Measurements from ENCODE around the gene APOBEC3C.
"Not testable (repeated sequence)": the region's sequence is repeated elsewhere in the genome, so short reads cannot be mapped to it uniquely, and the experiment has no call there.

Gene APOBEC3C

DNA sequence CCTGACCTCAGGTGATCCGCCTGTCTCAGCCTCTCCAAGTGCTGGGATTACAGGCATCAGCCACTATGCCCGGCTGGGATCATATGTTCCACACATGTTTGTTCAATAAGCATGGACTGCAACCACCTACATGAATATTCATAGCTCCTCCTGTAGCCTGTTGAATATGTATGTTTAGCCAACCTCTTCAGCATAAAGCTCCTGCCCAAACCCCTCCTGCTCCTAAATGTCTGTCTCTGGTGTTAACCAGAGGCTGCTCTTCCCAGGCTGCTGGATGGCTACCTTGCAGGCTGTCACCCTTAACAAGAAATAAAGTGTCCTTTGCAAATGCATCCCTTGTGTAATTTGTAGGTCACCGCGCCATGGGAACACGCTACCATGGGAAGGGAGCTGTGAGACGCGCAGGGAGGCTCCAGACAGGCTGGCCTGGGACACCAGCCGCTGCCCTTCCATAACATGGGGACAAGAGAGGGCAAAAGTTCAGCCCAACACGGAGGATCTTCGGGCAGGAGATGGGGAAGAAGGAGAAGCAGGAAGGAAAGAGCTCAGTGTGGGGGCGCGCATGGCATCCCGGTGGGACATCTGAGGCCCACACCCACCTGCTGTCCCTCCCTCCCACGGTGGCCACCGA lies 6.1 kb downstream of the APOBEC3C start:
- not testable (repeated sequence) for DNase-seq (ENCODE audit: low spot score)

DNA sequence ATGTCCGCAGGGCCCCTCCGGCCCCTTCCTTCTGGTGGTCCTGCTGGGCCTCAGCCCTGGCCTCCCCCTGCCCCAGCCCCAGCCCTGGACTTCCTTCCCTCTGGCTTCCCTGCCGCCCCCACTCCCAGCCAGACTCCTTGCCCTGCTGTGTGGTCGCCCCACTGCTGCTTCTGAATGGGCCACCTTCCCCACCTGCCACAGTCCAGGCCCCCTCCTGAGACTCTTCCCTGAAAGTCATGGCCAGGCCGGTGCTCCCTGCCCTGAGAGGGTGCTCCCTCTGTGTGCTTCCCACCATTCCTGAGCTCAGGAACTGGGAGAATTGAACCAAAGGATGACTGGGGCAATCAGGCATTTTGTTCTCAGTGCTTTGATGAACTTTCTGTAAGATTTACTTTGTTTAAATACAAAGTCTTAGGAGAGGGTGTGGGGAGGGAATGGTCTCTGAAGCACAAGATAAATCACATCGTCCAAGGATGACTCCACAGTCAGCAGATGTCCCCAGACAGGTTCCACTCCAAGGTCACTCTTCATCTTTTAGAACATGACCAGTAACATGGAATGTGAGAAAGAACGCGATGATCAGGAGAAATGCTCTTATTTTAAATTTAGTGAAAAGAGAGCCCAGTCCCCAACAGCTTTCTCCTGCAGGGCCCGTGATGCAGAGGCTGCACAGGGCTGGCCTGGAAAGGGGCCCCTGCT lies 7.6 kb downstream of the APOBEC3C start:
- no peak for DNase-seq (ENCODE audit: low spot score)

DNA sequence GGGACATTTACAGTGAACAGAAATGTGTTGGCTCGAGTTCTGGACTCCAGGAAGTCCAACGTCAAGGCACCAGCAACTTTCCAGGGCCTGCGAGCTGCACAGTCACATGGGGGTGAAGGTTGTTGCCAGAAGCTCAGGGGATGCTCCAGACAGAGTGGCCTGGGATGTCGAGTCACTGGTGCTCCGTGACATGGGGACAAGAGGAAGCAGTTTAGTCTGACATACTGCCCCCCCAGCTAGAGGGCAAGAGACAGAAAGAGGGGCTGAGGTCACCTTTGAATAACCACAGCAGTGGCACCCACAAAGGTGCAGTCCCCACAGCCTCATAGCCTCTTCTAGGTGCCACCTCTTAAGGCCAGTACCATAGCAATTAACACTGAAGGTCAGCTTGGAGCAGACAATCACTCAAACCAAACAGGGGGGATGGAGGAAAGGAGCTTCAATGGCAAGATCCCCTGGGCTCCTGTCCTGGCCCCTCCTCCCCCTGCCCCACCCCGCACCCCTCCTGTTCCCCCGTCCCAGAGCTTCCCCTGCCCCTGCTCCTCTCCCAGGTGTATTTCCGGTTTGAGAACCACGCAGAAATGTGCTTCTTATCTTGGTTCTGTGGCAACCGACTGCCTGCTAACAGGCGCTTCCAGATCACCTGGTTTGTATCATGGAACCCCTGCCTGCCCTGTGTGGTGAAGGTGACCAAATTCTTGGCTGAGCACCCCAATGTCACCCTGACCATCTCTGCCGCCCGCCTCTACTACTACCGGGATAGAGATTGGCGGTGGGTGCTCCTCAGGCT lies 10.7 kb downstream of the APOBEC3C start:
- DNase-seq (ENCODE audit: low spot score) = no peak

- no peak for DNase-seq (ENCODE audit: low spot score)
Observed at GRCh38 chr22:39026509-39027150, 12.6 kb downstream of the APOBEC3C start.

DNA sequence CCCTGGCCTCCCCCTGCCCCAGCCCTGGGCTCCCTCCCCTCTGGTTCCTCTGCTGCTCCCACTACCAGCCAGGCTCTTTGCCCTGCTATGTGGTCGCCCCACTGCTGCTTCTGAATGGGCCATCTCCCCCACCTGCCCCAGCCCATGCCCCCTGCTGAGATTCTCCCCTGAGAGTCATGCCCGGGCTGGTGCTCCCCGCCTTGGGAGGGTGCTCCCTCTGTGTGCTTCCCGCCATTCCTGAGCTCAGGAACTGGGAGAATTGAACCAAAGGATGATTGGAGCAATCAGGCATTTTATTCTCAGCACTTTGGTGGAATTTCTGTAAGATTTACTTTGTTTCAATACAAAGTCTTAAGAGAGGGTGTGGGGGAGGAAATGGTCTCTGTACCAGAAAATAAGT lies 13.7 kb downstream of the APOBEC3C start:
- no peak for DNase-seq (ENCODE audit: low spot score)

DNA sequence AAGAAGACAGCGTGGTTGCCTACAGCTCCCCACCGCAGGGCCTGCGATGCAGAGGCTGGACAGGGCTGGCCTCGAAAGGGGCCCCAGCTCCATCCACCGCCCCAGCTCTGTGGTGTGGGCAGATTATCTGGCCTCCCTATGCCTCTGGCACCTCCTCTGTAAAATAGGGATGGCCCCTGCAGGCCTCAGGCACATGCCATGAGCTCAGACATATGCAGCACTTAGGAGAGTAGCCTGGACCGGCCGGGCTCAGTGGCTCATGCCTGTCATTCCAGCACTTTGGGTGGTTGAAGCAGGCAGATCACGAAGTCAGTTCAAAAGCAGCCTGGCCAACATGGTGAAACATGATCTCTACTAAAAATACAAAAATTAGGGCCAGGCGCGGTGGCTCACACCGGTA lies 14.2 kb downstream of the APOBEC3C start:
- no peak for DNase-seq (ENCODE audit: low spot score)

DNA sequence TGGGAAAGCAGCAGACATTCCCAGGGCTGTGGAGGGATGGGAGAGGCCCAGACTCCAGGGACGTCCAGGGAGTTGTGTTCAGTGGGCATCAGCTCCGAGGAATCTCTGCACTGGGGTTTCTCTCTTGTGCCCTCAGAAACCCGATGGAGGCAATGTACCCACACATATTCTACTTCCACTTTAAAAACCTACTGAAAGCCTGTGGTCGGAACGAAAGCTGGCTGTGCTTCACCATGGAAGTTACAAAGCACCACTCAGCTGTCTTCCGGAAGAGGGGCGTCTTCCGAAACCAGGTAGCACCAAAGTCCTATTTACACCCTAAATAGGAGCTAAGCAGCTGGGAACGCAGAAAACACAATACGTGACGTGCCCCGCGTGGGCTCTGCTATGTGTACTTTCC lies 15.2 kb downstream of the APOBEC3C start:
- no peak for DNase-seq (ENCODE audit: low spot score)

GRCh38 chr22:39030705-39031104 lies 16.6 kb downstream of the APOBEC3C start:
- DNase-seq (ENCODE audit: low spot score) = no peak

GRCh38 chr22:39031434-39032295 lies 17.6 kb downstream of the APOBEC3C start:
- not testable (repeated sequence) for DNase-seq (ENCODE audit: low spot score)

GRCh38 chr22:39037071-39037470 lies 23.0 kb downstream of the APOBEC3C start:
- DNase-seq (ENCODE audit: low spot score) = not testable (repeated sequence)

GRCh38 chr22:39039306-39040126 lies 25.5 kb downstream of the APOBEC3C start:
- no peak for DNase-seq (ENCODE audit: low spot score)

DNA sequence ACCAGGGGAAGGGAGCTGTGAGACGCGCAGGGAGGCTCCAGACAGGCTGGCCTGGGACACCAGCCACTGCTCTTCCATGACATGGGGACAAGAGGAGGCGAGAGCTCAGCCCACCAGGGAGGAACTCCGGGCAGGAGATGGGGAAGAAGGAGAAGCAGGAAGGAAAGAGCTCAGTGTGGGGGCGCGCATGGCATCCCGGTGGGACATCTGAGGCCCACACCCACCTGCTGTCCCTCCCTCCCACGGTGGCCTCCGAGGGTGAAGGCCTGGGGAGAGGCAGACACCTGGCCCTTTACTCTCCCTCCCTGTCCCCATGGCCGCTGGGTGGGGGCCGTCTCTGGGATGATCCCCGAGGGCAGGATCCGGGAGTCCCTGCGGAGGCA lies 26.1 kb downstream of the APOBEC3C start:
- DNase-seq (ENCODE audit: low spot score) = not testable (repeated sequence)

DNA sequence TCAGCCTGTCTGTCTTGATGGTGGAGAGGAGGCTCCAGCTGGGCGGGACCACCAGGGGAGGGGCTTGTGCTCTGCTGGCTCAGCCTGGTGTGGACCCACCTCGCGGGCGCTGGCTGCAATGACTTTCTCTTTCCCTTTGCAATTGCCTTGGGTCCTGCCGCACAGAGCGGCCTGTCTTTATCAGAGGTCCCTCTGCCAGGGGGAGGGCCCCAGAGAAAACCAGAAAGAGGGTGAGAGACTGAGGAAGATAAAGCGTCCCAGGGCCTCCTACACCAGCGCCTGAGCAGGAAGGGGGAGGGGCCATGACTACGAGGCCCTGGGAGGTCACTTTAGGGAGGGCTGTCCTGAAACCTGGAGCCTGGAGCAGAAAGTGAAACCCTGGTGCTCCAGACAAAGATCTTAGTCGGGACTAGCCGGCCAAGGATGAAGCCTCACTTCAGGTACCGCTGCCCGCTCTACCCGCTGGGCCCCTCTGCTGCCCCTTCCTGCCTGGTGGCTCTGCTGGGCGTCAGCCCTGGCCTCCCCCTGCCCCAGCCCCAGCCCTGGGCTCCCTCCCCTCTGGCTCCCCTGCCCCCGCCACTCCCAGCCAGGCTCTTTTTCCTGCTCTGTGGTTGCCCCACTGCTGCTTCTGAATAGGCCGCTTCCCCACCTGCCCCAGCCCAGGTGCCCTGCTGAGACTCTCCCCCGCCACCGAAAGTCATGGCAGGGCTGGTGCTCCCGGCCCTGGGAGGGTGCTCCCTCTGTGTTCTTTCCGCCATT lies 26.7 kb downstream of the APOBEC3C start, which contains the start of gene APOBEC3F:
Gene APOBEC3F, plus strand, starts transcription at position 327 of the 759 bp plus-strand sequence. Its CDS starts 97 bp downstream, at position 424.
- DNase-seq (ENCODE audit: low spot score) = not testable (repeated sequence)

DNA sequence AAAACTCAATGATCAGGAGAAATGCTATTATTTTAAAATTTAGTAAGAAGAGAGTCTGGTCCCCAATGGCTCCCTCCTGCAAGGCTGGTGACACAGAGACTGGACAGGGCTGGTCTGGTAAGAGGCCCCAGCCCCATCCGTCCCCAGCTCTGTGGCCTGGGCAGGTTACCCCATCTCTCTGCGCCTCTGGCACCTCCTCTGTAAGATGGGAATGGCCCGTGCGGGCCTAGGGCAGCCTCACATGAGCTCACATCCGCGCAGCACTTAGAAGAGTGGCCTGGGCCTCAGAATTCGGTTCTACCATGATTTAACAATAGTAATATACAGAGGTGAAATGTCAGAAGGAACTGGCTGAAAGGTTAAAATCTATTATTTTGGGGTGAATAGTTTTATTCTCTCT lies 27.9 kb downstream of the APOBEC3C start:
- no peak for DNase-seq (ENCODE audit: low spot score)

DNA sequence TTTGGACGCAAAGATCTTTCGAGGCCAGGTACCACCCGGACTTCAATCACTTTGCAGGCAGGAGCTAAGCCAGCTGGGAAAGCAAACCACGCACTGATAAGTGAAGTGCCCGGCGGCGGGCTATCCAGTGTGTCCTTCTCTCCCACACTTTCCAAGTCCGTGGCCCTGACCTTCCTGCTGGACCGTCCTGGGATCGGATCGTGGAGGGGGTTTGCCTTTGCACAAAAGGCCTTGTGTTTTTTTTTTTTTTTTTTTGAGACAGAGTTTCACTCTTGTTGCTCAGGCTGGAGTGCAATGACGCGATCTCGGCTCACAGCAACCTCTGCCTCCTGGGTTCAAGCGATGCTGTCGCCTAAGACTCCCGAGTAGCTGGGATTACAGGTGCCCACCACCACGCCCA lies 29.0 kb downstream of the APOBEC3C start:
- not testable (repeated sequence) for DNase-seq (ENCODE audit: low spot score)

DNA sequence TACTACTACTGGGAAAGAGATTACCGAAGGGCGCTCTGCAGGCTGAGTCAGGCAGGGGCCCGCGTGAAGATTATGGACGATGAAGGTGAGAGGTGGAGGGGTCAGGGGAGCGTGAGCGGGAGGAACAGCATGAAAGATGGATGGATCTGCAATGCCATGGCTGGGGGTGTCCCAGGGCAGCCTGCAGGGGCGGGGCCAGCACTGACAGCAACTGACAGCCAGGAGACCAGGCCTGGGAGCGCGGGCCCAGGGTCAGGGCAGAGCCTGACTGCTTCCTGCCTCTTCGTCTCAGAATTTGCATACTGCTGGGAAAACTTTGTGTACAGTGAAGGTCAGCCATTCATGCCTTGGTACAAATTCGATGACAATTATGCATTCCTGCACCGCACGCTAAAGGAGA lies 31.1 kb downstream of the APOBEC3C start:
- DNase-seq (ENCODE audit: low spot score) = not testable (repeated sequence)

DNA sequence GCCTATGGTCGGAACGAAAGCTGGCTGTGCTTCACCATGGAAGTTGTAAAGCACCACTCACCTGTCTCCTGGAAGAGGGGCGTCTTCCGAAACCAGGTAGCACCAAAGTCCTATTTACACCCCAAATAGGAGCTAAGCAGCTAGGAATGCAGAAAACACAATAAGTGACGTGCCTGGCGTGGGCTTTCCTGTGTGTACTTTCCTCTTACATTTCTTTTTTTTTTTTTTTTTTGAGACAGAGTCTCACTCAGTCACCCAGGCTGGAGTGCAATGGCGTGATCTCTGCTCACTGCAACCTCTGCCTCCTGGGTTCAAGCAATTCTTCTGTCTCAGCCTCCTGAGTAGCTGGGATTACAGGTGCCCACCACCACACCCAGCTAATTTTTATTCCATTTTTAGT lies 35.4 kb downstream of the APOBEC3C start:
- not testable (repeated sequence) for DNase-seq (ENCODE audit: low spot score)

GRCh38 chr22:39051844-39052495 lies 37.9 kb downstream of the APOBEC3C start:
- DNase-seq (ENCODE audit: low spot score) = not testable (repeated sequence)

DNA sequence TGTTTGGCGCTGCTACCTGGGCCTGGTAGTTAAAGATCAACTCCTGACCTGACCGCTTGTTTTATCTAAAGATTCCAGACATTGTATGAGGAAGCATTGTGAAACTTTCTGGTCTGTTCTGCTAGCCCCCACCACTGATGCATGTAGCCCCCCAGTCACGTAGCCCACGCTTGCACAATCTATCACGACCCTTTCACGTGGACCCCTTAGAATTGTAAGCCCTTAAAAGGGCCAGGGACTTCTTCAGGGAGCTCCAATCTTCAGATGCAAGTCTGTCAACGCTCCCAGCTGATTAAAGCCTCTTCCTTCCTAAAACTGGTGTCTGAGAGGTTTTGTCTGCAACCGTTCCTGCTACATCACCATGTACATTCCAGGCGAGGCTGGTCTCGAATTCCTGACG lies 41.6 kb downstream of the APOBEC3C start:
- DNase-seq (ENCODE audit: low spot score) = no peak

All from pons (tissue), 1 donor.